ENCODE data around the gene DNAI4.

GRCh38 chr1:66824771-66825170 is 99.9 kb downstream of the DNAI4 start:
- TF ChIP-seq CTCF (IDR thresholded peaks at IDR 0.05) (no peak), POLR2A (IDR thresholded peaks at IDR 0.05) (no peak)
